HG02943 (cell line): Measurements from ENCODE around the gene CYP2S1.
"Not testable (repeated sequence)": the region's sequence is repeated elsewhere in the genome, so short reads cannot be mapped to it uniquely, and the experiment has no call there.

ENCODE experiments used
- ATAC-seq: cut with Tn5 transposase; IDR thresholded peaks from one replicate; pipeline ENCODE4 v1.9.1; 2021; ENCODE audit warnings: mild to moderate bottlenecking, low read depth, moderate library complexity; ENCODE audit not compliant: unreplicated experiment

Gene CYP2S1

GRCh38 chr19:41192574-41193429, at the start of gene CYP2S1:
TSS of gene CYP2S1 (plus strand) at chr19:41193219. CDS start at chr19:41193265, 46 bp downstream.
- no peak for ATAC-seq

GRCh38 chr19:41144403-41144802, 48.6 kb upstream of the CYP2S1 start:
- no peak for ATAC-seq

- no peak for ATAC-seq
These were observed 43.2 kb upstream of the CYP2S1 start for GRCh38 chr19:41149831-41150230.

- not testable (repeated sequence) for ATAC-seq
These were observed 42.0 kb upstream of the CYP2S1 start for GRCh38 chr19:41150986-41151385.

- ATAC-seq: no peak
These were observed 39.0 kb upstream of the CYP2S1 start for GRCh38 chr19:41154060-41154459.

GRCh38 chr19:41156207-41156606, 36.8 kb upstream of the CYP2S1 start:
- no peak for ATAC-seq

GRCh38 chr19:41159881-41160280, 33.1 kb upstream of the CYP2S1 start:
- no peak for ATAC-seq

- no peak for ATAC-seq
These were observed 31.1 kb upstream of the CYP2S1 start for GRCh38 chr19:41161903-41162302.

- no peak for ATAC-seq
These were observed 25.8 kb upstream of the CYP2S1 start for GRCh38 chr19:41166944-41167804.

- ATAC-seq: no peak
These were observed 20.5 kb upstream of the CYP2S1 start for GRCh38 chr19:41172297-41173164.

GRCh38 chr19:41174297-41174928, 18.6 kb upstream of the CYP2S1 start:
- ATAC-seq: no peak

GRCh38 chr19:41175801-41176777, 16.9 kb upstream of the CYP2S1 start:
- ATAC-seq: no peak

GRCh38 chr19:41180173-41180572, 12.8 kb upstream of the CYP2S1 start:
- ATAC-seq: not testable (repeated sequence)

- no peak for ATAC-seq
These were observed 5.8 kb upstream of the CYP2S1 start for GRCh38 chr19:41186971-41187883.

GRCh38 chr19:41187884-41188279, 5.1 kb upstream of the CYP2S1 start:
- no peak for ATAC-seq

- ATAC-seq: no peak
These were observed 3.5 kb upstream of the CYP2S1 start for GRCh38 chr19:41189425-41190065.

GRCh38 chr19:41193430-41194156, 574 bp downstream of the CYP2S1 start:
- ATAC-seq: no peak
